OCI-LY7 (cell line): ENCODE measurements around the gene PIK3CG. TPM values are rescaled to one million over a fixed set of nuclear protein-coding genes. Genes with fewer than 3 reads are reported as not detected.
"Not testable (repeated sequence)": the region's sequence is repeated elsewhere in the genome, so short reads cannot be mapped to it uniquely, and the experiment has no call there.

Source experiments
- BruUV-seq: library from RNA; stranded (reverse); fragments of 400-500 nt; replicated peaks from 2 replicates; lab custom pipeline; 2021; lab: Mats Ljungman, UMichigan
- CTCF ChIA-PET: fragments of 300-600 bp; sonication (Branson Sonifier 250); formaldehyde crosslinking; loops from one replicate; lab custom pipeline; 2022; ENCODE audit warnings: antibody characterized with exemption; ENCODE audit not compliant: unreplicated experiment; lab: Charles Lee
- POLR2A ChIA-PET: fragments of 300-600 bp; sonication (Branson Sonifier 250); formaldehyde crosslinking; loops from one replicate; lab custom pipeline; 2022; ENCODE audit warnings: antibody characterized with exemption; lab: Charles Lee
- DNase-seq: peaks from one replicate; pipeline ENCODE4 v3.0.0-alpha.2; 2015; ENCODE audit warnings: low spot score
- H2AFZ ChIP-seq: fragments of 200-600 bp; sonication (generic), shearing (Covaris generic); 2 replicates; pipeline ENCODE4 v1.6.1; 2014; ENCODE audit warnings: mild to moderate bottlenecking, antibody characterized with exemption, low read length, moderate library complexity
- H3K27ac ChIP-seq: fragments of 200-600 bp; sonication (generic); 2 replicates; pipeline ENCODE4 v1.5.1; 2014; ENCODE audit warnings: mixed run types, low read depth, mild to moderate bottlenecking, moderate library complexity, low read length, inconsistent platforms; ENCODE audit not compliant: poor library complexity, severe bottlenecking
- H3K36me3 ChIP-seq: fragments of 200-600 bp; sonication (generic); 2 replicates; pipeline ENCODE4 v1.6.1; 2014; ENCODE audit warnings: mild to moderate bottlenecking, antibody characterized with exemption, low read length, moderate library complexity, mixed read lengths; ENCODE audit not compliant: insufficient read depth
- H3K4me1 ChIP-seq: fragments of 200-600 bp; sonication (generic); 2 replicates; pipeline ENCODE4 v1.5.1; 2014; ENCODE audit warnings: mild to moderate bottlenecking, low read length; ENCODE audit not compliant: insufficient read depth, poor library complexity, severe bottlenecking
- H3K4me2 ChIP-seq: fragments of 200-600 bp; sonication (generic); 2 replicates; pipeline ENCODE4 v1.6.1; 2014; ENCODE audit warnings: mild to moderate bottlenecking, low read length
- H3K4me3 ChIP-seq: fragments of 200-600 bp; sonication (generic); 2 replicates; pipeline ENCODE4 v1.5.1; 2014; ENCODE audit warnings: mild to moderate bottlenecking, low read depth, low read length; ENCODE audit not compliant: poor library complexity, severe bottlenecking
- H3K79me2 ChIP-seq: fragments of 200-600 bp; sonication (generic); 2 replicates; pipeline ENCODE4 v1.6.1; 2016; ENCODE audit warnings: low read depth, mild to moderate bottlenecking, low read length, moderate library complexity, mixed read lengths; ENCODE audit not compliant: insufficient read depth
- H3K9me2 ChIP-seq: fragments of 200-600 bp; sonication (generic); 2 replicates; pipeline ENCODE4 v1.6.1; 2016; ENCODE audit warnings: mild to moderate bottlenecking, low read length, mixed read lengths; ENCODE audit not compliant: insufficient read depth
- H3K9me3 ChIP-seq: fragments of 200-600 bp; sonication (generic); 2 replicates; pipeline ENCODE4 v1.6.1; 2014; ENCODE audit warnings: mild to moderate bottlenecking, mixed run types, low read length, mixed read lengths
- H4K20me1 ChIP-seq: fragments of 200-600 bp; sonication (generic); 2 replicates; pipeline ENCODE4 v1.6.1; 2014; ENCODE audit warnings: mild to moderate bottlenecking, antibody characterized with exemption, low read length, moderate library complexity, mixed read lengths; ENCODE audit not compliant: insufficient read depth
- EZH2phosphoT487 ChIP-seq: fragments of 200-600 bp; sonication (generic); IDR thresholded peaks from 2 replicates; pipeline ENCODE4 v1.6.1; 2018; ENCODE audit warnings: low read depth, borderline replicate concordance, mild to moderate bottlenecking, mixed run types, antibody characterized with exemption, low read length, moderate library complexity, mixed read lengths
- intact Hi-C: fragments of 100-400 bp; cut with micrococcal nuclease; formaldehyde crosslinking; loops from one replicate; pipeline ENCODE4 v1.10.0; 2022; ENCODE audit not compliant: unreplicated experiment
- total RNA-seq, 2 experiments: library from RNA; depleted of rRNA in 1 of 2; stranded (reverse); fragments of >200 nt in 1 of 2; shearing (Covaris generic) in 1 of 2; gene quantifications; 2 replicates each; pipeline ENCODE4 v1.2.3, GENCODE V29; 2014 to 2022
- TF ChIP-seq, protein P1 (sequence below): fragments of 200-600 bp; sonication (generic); conservative IDR thresholded peaks from 2 replicates; pipeline ENCODE4 v1.5.1; 2014; ENCODE audit warnings: mild to moderate bottlenecking, antibody characterized with exemption, low read length, moderate library complexity, mixed read lengths

PIK3CG gene
- total RNA-seq, 2 experiments from 2014 or later, result 22.8 to 47.2 TPM

GRCh38 chr7:106893591-106893990 is 28.5 kb downstream of the PIK3CG start:
- BruUV-seq, result no TSS peak
- Histone ChIP-seq H3K36me3 (peaks cover 71% of the 10 kb centered on the region), H4K20me1 (no peaks in the 10 kb centered on the region), H2AFZ (no peak overlapping the region), H3K4me2 (0 out of 2 replicates have a peak overlapping the region, but pooled peaks have one; percentile 69), H3K79me2 (no peaks in the 10 kb centered on the region), H3K4me3 (no peak overlapping the region), H3K27ac (peak overlapping the region; percentile 74), H3K9me3 (peaks cover 10% of the 10 kb centered on the region; the same call in 1 of the 2 replicates), H3K4me1 (peaks cover 43% of the 10 kb centered on the region), H3K9me2 (no peaks in the 10 kb centered on the region)
- no peak for TF ChIP-seq EZH2phosphoT487
- TF ChIP-seq, protein P1, sequence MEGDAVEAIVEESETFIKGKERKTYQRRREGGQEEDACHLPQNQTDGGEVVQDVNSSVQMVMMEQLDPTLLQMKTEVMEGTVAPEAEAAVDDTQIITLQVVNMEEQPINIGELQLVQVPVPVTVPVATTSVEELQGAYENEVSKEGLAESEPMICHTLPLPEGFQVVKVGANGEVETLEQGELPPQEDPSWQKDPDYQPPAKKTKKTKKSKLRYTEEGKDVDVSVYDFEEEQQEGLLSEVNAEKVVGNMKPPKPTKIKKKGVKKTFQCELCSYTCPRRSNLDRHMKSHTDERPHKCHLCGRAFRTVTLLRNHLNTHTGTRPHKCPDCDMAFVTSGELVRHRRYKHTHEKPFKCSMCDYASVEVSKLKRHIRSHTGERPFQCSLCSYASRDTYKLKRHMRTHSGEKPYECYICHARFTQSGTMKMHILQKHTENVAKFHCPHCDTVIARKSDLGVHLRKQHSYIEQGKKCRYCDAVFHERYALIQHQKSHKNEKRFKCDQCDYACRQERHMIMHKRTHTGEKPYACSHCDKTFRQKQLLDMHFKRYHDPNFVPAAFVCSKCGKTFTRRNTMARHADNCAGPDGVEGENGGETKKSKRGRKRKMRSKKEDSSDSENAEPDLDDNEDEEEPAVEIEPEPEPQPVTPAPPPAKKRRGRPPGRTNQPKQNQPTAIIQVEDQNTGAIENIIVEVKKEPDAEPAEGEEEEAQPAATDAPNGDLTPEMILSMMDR, result no peak
- CTCF ChIA-PET, result no interaction called here
- POLR2A ChIA-PET, result interaction anchor here (1.0 to 1.5 kb wide), 4 partner anchors 12 to 28 kb away, joined by 3 to 5 read pairs (median 3); partner anchors contain the start of gene PIK3CG
- intact Hi-C loops, result no loop called here
- DNase-seq, result no peak

GRCh38 chr7:106895246-106895864 is 30.3 kb downstream of the PIK3CG start:
- peaks cover 43% of the 10 kb centered on the region for H3K4me1 ChIP-seq
- no TSS peak for BruUV-seq
- H3K79me2 ChIP-seq, result no peaks in the 10 kb centered on the region
- H3K9me3 ChIP-seq, result peaks cover 14% of the 10 kb centered on the region; the same call in 1 of the 2 replicates
- H4K20me1 ChIP-seq, result no peaks in the 10 kb centered on the region
- TF ChIP-seq EZH2phosphoT487, result no peak
- TF ChIP-seq, protein P1, result peak; percentile 20; the same call in 1 of the 2 replicates
- no peak overlapping the region for H2AFZ ChIP-seq
- H3K4me2 ChIP-seq, result peak overlapping the region; percentile 69
- CTCF ChIA-PET, result interaction anchor here (0.6 kb wide), 1 partner anchor 32 kb away, joined by 6 read pairs; no protein-coding TSS in a partner anchor
- H3K9me2 ChIP-seq, result no peaks in the 10 kb centered on the region
- peak overlapping the region; percentile 12 for H3K4me3 ChIP-seq
- DNase-seq, result peak; percentile 93
- H3K36me3 ChIP-seq, result peaks cover 73% of the 10 kb centered on the region
- POLR2A ChIA-PET, result interaction anchor here (0.5 to 2.1 kb wide), 6 partner anchors 10 to 812 kb away, joined by 3 to 9 read pairs (median 4); no protein-coding TSS in a partner anchor
- peak overlapping the region; percentile 74 for H3K27ac ChIP-seq
- intact Hi-C loops, result loop anchor here (1.0 kb wide), 1 partner anchor 25 kb away; no protein-coding TSS in a partner anchor

- Histone ChIP-seq H3K9me2 (no peaks in the 10 kb centered on the region), H4K20me1 (no peaks in the 10 kb centered on the region), H3K4me1 (peaks cover 43% of the 10 kb centered on the region), H3K4me2 (peak overlapping the region; percentile 69), H2AFZ (no peak overlapping the region), H3K27ac (peak overlapping the region; percentile 74), H3K79me2 (no peaks in the 10 kb centered on the region), H3K4me3 (no peak overlapping the region), H3K36me3 (peaks cover 73% of the 10 kb centered on the region), H3K9me3 (peaks cover 14% of the 10 kb centered on the region; the same call in 1 of the 2 replicates)
- no peak for DNase-seq
- POLR2A ChIA-PET, result interaction anchor here (2.1 kb wide), 1 partner anchor 9 kb away, joined by 9 read pairs; no protein-coding TSS in a partner anchor
- CTCF ChIA-PET, result no interaction called here
- no peak for TF ChIP-seq EZH2phosphoT487
- intact Hi-C loops, result no loop called here
- BruUV-seq, result no TSS peak
Observed at GRCh38 chr7:106896231-106896630, 31.1 kb downstream of the PIK3CG start.

DNA sequence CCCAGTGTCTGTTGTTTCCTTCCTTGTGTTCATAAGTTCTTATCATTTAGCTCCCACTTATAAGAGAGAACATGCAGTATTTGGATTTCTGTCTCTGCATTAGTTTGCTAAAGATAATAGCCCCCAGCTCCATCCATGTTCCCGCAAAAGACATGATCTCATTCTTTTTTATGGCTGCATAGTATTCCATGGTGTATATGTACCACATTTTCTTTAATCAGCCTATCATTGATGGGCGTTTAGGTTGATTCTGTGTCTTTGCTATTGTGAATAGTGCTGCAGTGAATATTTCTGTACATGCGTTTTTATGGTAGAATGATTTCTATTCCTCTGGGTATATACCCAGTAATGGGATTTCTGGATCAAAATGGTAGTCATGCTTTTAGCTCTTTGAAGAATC is 32.5 kb downstream of the PIK3CG start:
- peaks cover 37% of the 10 kb centered on the region for H3K4me1 ChIP-seq
- H3K79me2 ChIP-seq, H3K27ac ChIP-seq, DNase-seq, H3K4me3 ChIP-seq, CTCF ChIA-PET, intact Hi-C loops, BruUV-seq, H3K4me2 ChIP-seq, H4K20me1 ChIP-seq, H2AFZ ChIP-seq, H3K9me2 ChIP-seq: not testable (repeated sequence)
- peaks cover 71% of the 10 kb centered on the region for H3K36me3 ChIP-seq
- POLR2A ChIA-PET, result interaction anchor here (1.0 to 1.1 kb wide), 3 partner anchors 14 to 33 kb away, joined by 3 to 10 read pairs (median 3); no protein-coding TSS in a partner anchor
- H3K9me3 ChIP-seq, result peaks cover 14% of the 10 kb centered on the region; the same call in 1 of the 2 replicates
